ENCODE measurements around the gene GHITM.

The GHITM gene

DNA sequence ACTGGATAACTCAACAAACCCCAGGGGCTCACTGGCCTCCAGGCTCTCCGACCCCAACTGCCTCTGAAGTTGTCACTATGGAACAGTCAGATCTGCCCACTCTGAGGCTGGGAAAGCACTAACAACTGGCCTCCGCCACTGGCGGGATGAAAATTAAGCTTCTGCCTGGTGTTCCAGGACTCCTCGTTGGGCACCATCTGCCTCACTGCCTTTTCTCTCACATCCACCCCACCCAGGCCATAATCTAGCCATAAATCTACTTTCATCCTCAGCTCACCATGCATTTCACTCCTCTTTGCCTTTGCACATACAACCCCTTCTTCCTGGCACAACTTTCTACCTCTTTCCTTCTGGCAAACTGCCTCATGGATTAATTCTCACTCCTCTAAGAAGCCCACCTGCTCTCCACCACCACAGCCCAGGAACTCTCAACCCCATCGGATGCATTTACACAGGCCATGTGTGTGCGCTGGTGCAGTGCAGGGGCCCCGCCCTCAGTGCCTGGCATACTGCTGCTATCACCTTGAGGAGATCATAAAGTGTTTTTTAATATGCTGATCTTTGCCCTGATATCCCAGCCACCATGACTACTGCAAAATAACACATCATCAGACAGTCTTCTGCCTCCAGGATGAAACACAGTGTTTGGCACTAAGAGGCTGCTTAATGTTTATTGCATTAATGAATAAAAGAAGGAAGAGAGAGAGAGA lies 59.1 kb downstream of the GHITM start:
- no peaks in the 10 kb centered on the region for H3K9me3 ChIP-seq (ENCODE audit: control extremely low read depth in 1 of 5, control insufficient read depth in 4 of 5, insufficient read depth in 2 of 5, low read depth in 1 of 5, low read length in 4 of 5)
- WGBS (ENCODE audit: insufficient coverage), result 91% methylated on average over 7 of the region's 7 CpGs
- H3K36me3 ChIP-seq (ENCODE audit: control insufficient read depth in 4 of 4, insufficient read depth in 4 of 4, low read length in 3 of 4), result no peaks in the 10 kb centered on the region
- DNase-seq, result no peak
- POLR2A ChIA-PET, result no interaction called here
- H3K27ac ChIP-seq (ENCODE audit: insufficient read depth in 1 of 2, low read depth in 1 of 2, low read length in 2 of 2, poor library complexity in 1 of 2, severe bottlenecking in 2 of 2), result no peak overlapping the region
- peaks cover 4 to 64% (median 33%) of the 10 kb centered on the region in 5 experiments for H3K27me3 ChIP-seq (replicated peaks in 2 of 5; ENCODE audit: control insufficient read depth in 4 of 5, insufficient read depth in 5 of 5, low read length in 4 of 5)
- CTCF ChIA-PET, result interaction anchor here (1.2 kb wide), 1 partner anchor 9 kb away, joined by 3 read pairs; no protein-coding TSS in a partner anchor
- peaks cover 0 to 16% (median 12%) of the 10 kb centered on the region in 4 experiments for H3K4me1 ChIP-seq (ENCODE audit: control extremely low read depth in 1 of 4, control insufficient read depth in 4 of 4, insufficient read depth in 4 of 4, low read length in 3 of 4)
- no peak overlapping the region for H3K4me3 ChIP-seq (ENCODE audit: control insufficient read depth in 1 of 7, extremely low read depth in 1 of 7, insufficient read depth in 4 of 7, low read depth in 2 of 7, low read length in 6 of 7)

GRCh38 chr10:84200537-84201243 lies 61.4 kb downstream of the GHITM start:
- Histone ChIP-seq H3K27ac (ENCODE audit: insufficient read depth in 1 of 2, low read depth in 1 of 2, low read length in 2 of 2, poor library complexity in 1 of 2, severe bottlenecking in 2 of 2) (no peak overlapping the region), H3K36me3 (ENCODE audit: control insufficient read depth in 4 of 4, insufficient read depth in 4 of 4, low read length in 3 of 4) (no peaks in the 10 kb centered on the region), H3K27me3 (replicated peaks in 2 of 5; ENCODE audit: control insufficient read depth in 4 of 5, insufficient read depth in 5 of 5, low read length in 4 of 5) (peaks cover 0 to 41% (median 19%) of the 10 kb centered on the region in 5 experiments), H3K4me3 (ENCODE audit: control insufficient read depth in 1 of 7, extremely low read depth in 1 of 7, insufficient read depth in 4 of 7, low read depth in 2 of 7, low read length in 6 of 7) (no peak overlapping the region), H3K9me3 (ENCODE audit: control extremely low read depth in 1 of 5, control insufficient read depth in 4 of 5, insufficient read depth in 2 of 5, low read depth in 1 of 5, low read length in 4 of 5) (no peaks in the 10 kb centered on the region), H3K4me1 (ENCODE audit: control extremely low read depth in 1 of 4, control insufficient read depth in 4 of 4, insufficient read depth in 4 of 4, low read length in 3 of 4) (no peaks in the 10 kb centered on the region)
- ChIA-PET CTCF (interaction anchor here (0.7 to 3.3 kb wide), 3 partner anchors 9 to 53 kb away, joined by 3 to 19 read pairs (median 5); no protein-coding TSS in a partner anchor), POLR2A (no interaction called here)
- WGBS (ENCODE audit: insufficient coverage), result 89% methylated on average over 10 of the region's 11 CpGs
- DNase-seq, result no peak

DNA sequence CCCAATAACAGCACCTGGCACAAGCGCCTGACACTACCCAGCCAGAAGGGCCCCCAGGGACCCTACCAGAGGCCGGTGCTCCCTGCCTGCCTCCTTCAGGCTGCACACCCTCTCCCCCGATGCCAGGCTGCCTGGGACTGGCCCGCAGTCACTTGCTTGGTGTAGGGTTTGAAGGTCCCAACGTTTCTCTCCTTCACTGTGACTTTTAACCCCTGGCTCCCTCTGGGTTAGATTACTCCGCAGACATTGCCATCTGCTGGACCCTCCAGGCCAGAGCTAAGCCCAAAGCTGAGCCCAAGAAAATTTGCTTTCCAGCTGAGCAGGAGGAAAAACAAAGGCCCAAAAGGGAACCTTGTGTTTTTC lies 61.9 kb downstream of the GHITM start:
- 100% methylated on average over 2 of the region's 6 CpGs for WGBS (ENCODE audit: insufficient coverage)
- ChIA-PET CTCF (interaction anchor here (0.7 to 3.3 kb wide), 4 partner anchors 10 to 53 kb away, joined by 3 to 19 read pairs (median 4); no protein-coding TSS in a partner anchor), POLR2A (no interaction called here)

DNA sequence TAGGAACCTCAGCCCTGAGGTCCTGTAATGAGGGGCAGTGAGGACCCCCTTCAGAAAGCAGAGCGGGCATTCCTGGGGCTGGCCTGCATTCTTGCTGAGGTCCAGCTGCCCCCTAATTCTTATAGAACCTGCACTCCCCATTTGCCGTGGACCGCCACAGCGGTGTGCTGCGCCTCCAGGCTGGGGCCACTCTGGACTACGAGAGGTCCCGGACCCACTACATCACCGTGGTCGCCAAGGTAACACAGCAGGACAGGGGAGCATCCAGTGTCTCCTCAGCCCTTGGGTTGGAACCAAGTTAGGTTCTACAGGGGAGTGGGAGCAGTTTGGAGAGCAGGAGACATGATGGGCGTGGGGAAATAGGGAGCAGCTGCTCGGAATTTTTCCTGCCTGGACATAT lies 62.4 kb downstream of the GHITM start:
- POLR2A ChIA-PET, result no interaction called here
- Histone ChIP-seq H3K27me3 (replicated peaks in 2 of 5; ENCODE audit: control insufficient read depth in 4 of 5, insufficient read depth in 5 of 5, low read length in 4 of 5) (peaks cover 0 to 31% (median 13%) of the 10 kb centered on the region in 5 experiments), H3K27ac (ENCODE audit: insufficient read depth in 1 of 2, low read depth in 1 of 2, low read length in 2 of 2, poor library complexity in 1 of 2, severe bottlenecking in 2 of 2) (no peak overlapping the region), H3K4me3 (ENCODE audit: control insufficient read depth in 1 of 7, extremely low read depth in 1 of 7, insufficient read depth in 4 of 7, low read depth in 2 of 7, low read length in 6 of 7) (no peak overlapping the region), H3K36me3 (ENCODE audit: control insufficient read depth in 4 of 4, insufficient read depth in 4 of 4, low read length in 3 of 4) (no peaks in the 10 kb centered on the region), H3K4me1 (ENCODE audit: control extremely low read depth in 1 of 4, control insufficient read depth in 4 of 4, insufficient read depth in 4 of 4, low read length in 3 of 4) (no peaks in the 10 kb centered on the region), H3K9me3 (ENCODE audit: control extremely low read depth in 1 of 5, control insufficient read depth in 4 of 5, insufficient read depth in 2 of 5, low read depth in 1 of 5, low read length in 4 of 5) (no peaks in the 10 kb centered on the region)
- WGBS (ENCODE audit: insufficient coverage), result 100% methylated on average over 3 of the region's 11 CpGs
- CTCF ChIA-PET, result interaction anchor here (0.7 to 3.3 kb wide), 4 partner anchors 10 to 54 kb away, joined by 3 to 19 read pairs (median 4); no protein-coding TSS in a partner anchor
- no peak for DNase-seq

More for the DNA sequence above, 61.9 kb downstream of the GHITM start:
- peaks cover 0 to 35% (median 14%) of the 10 kb centered on the region in 5 experiments for H3K27me3 ChIP-seq (replicated peaks in 2 of 5; ENCODE audit: control insufficient read depth in 4 of 5, insufficient read depth in 5 of 5, low read length in 4 of 5)
- no peaks in the 10 kb centered on the region for H3K9me3 ChIP-seq (ENCODE audit: control extremely low read depth in 1 of 5, control insufficient read depth in 4 of 5, insufficient read depth in 2 of 5, low read depth in 1 of 5, low read length in 4 of 5)
- DNase-seq, result no peak
- H3K4me1 ChIP-seq (ENCODE audit: control extremely low read depth in 1 of 4, control insufficient read depth in 4 of 4, insufficient read depth in 4 of 4, low read length in 3 of 4), result no peaks in the 10 kb centered on the region
- H3K36me3 ChIP-seq (ENCODE audit: control insufficient read depth in 4 of 4, insufficient read depth in 4 of 4, low read length in 3 of 4), result no peaks in the 10 kb centered on the region
- H3K27ac ChIP-seq (ENCODE audit: insufficient read depth in 1 of 2, low read depth in 1 of 2, low read length in 2 of 2, poor library complexity in 1 of 2, severe bottlenecking in 2 of 2), result no peak overlapping the region
- H3K4me3 ChIP-seq (ENCODE audit: control insufficient read depth in 1 of 7, extremely low read depth in 1 of 7, insufficient read depth in 4 of 7, low read depth in 2 of 7, low read length in 6 of 7), result no peak overlapping the region

GRCh38 chr10:84202349-84202748 lies 63.0 kb downstream of the GHITM start:
- H3K27ac ChIP-seq (ENCODE audit: insufficient read depth in 1 of 2, low read depth in 1 of 2, low read length in 2 of 2, poor library complexity in 1 of 2, severe bottlenecking in 2 of 2), result no peak overlapping the region
- H3K9me3 ChIP-seq (ENCODE audit: control extremely low read depth in 1 of 5, control insufficient read depth in 4 of 5, insufficient read depth in 2 of 5, low read depth in 1 of 5, low read length in 4 of 5), result no peaks in the 10 kb centered on the region
- DNase-seq, result no peak
- CTCF ChIA-PET, result interaction anchor here (1.4 to 3.3 kb wide), 3 partner anchors 18 to 54 kb away, joined by 3 to 19 read pairs (median 4); no protein-coding TSS in a partner anchor
- POLR2A ChIA-PET, result no interaction called here
- no peaks in the 10 kb centered on the region for H3K4me1 ChIP-seq (ENCODE audit: control extremely low read depth in 1 of 4, control insufficient read depth in 4 of 4, insufficient read depth in 4 of 4, low read length in 3 of 4)
- H3K27me3 ChIP-seq (replicated peaks in 2 of 5; ENCODE audit: control insufficient read depth in 4 of 5, insufficient read depth in 5 of 5, low read length in 4 of 5), result peaks cover 0 to 24% (median 11%) of the 10 kb centered on the region in 5 experiments
- WGBS (ENCODE audit: insufficient coverage), result 93% methylated on average over 3 of the region's 5 CpGs
- H3K4me3 ChIP-seq (ENCODE audit: control insufficient read depth in 1 of 7, extremely low read depth in 1 of 7, insufficient read depth in 4 of 7, low read depth in 2 of 7, low read length in 6 of 7), result no peak overlapping the region
- H3K36me3 ChIP-seq (ENCODE audit: control insufficient read depth in 4 of 4, insufficient read depth in 4 of 4, low read length in 3 of 4), result no peaks in the 10 kb centered on the region
